ENCODE data around the gene PTGER4.

DNA sequence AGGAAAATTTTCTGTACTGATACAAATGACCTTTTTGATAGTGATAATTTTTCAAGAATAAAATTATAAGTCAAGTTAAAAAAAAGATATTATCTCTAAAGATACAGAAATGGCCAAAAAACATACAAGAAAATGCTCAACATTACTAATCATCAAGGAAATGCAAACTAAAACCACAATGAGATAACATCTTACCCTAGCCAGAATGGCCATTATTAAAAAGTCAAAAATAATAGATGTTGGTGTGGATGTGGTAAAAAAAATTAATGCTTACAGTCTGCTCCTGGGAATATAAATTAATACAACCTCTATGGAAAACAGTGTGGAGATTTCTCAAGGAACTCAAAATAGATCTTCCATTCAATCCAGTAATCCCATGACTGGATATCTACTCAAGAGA is 22.9 kb upstream of the PTGER4 start:
- TF ChIP-seq POLR2A (IDR thresholded peaks at IDR 0.05) = no peak
- TF ChIP-seq, protein P1, sequence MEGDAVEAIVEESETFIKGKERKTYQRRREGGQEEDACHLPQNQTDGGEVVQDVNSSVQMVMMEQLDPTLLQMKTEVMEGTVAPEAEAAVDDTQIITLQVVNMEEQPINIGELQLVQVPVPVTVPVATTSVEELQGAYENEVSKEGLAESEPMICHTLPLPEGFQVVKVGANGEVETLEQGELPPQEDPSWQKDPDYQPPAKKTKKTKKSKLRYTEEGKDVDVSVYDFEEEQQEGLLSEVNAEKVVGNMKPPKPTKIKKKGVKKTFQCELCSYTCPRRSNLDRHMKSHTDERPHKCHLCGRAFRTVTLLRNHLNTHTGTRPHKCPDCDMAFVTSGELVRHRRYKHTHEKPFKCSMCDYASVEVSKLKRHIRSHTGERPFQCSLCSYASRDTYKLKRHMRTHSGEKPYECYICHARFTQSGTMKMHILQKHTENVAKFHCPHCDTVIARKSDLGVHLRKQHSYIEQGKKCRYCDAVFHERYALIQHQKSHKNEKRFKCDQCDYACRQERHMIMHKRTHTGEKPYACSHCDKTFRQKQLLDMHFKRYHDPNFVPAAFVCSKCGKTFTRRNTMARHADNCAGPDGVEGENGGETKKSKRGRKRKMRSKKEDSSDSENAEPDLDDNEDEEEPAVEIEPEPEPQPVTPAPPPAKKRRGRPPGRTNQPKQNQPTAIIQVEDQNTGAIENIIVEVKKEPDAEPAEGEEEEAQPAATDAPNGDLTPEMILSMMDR (IDR thresholded peaks at IDR 0.05) = no peak
